ENCODE data around the gene WDR1. TPM values are rescaled to one million over a fixed set of nuclear protein-coding genes. Genes with fewer than 3 reads are reported as not detected.

Gene WDR1
- total and polyA plus RNA-seq, 2 of the 13 experiments (the other 11 are each of a cell fraction or from before 2014, with no cell fraction given) = 106 to 198 TPM

GRCh38 chr4:10123227-10124101 lies 6.9 kb upstream of the WDR1 start (continued):
- TF ChIP-seq ZNF280D (CRISPR knock-in tag; IDR thresholded peaks at IDR 0.05) (0 out of 2 replicates have a peak, but pooled peaks have one; percentile 69), SP5 (CRISPR knock-in tag; IDR thresholded peaks at IDR 0.05; ENCODE audit: borderline replicate concordance, low read depth) (no peak), FOSL1 (CRISPR knock-in tag; IDR thresholded peaks at IDR 0.05; ENCODE audit: borderline replicate concordance) (no peak), ZFP1 (CRISPR knock-in tag; IDR thresholded peaks at IDR 0.05) (no peak), ZNF83 (CRISPR knock-in tag; IDR thresholded peaks at IDR 0.05; ENCODE audit: borderline replicate concordance) (no peak), ZNF850 (CRISPR knock-in tag; conservative IDR thresholded peaks at IDR 0.05) (no peak), IRF9 (CRISPR knock-in tag; IDR thresholded peaks at IDR 0.05; ENCODE audit: borderline replicate concordance) (no peak), ZNF607 (CRISPR knock-in tag; IDR thresholded peaks at IDR 0.05; ENCODE audit: borderline replicate concordance) (no peak), ZFP41 (CRISPR knock-in tag; IDR thresholded peaks at IDR 0.05; ENCODE audit: borderline replicate concordance) (no peak), ZNF768 (CRISPR knock-in tag; IDR thresholded peaks at IDR 0.05) (no peak), MXD3 (CRISPR knock-in tag; IDR thresholded peaks at IDR 0.05) (no peak; the same call in 1 of the 2 replicates), NCOA1 (CRISPR knock-in tag; IDR thresholded peaks at IDR 0.05) (no peak), THAP9 (CRISPR knock-in tag; IDR thresholded peaks at IDR 0.05; ENCODE audit: borderline replicate concordance) (peak; percentile 44; the same call in 1 of the 2 replicates), ZNF569 (CRISPR knock-in tag; IDR thresholded peaks at IDR 0.05; ENCODE audit: borderline replicate concordance) (no peak), HNRNPH1 (optimal IDR thresholded peaks at IDR 0.05; ENCODE audit: low read depth, low read length) (no peak), ZMAT3 (CRISPR knock-in tag; conservative IDR thresholded peaks at IDR 0.05) (peak; percentile 57; the same call in 1 of the 2 replicates), ZBTB46 (CRISPR knock-in tag; IDR thresholded peaks at IDR 0.05; ENCODE audit: borderline replicate concordance) (no peak), ZNF878 (CRISPR knock-in tag; IDR thresholded peaks at IDR 0.05) (no peak), MTA1 (CRISPR knock-in tag; IDR thresholded peaks at IDR 0.05; ENCODE audit: borderline replicate concordance) (0 out of 2 replicates have a peak, but pooled peaks have one; percentile 38)
